ENCODE data around the gene NEDD4L.

GRCh38 chr18:58037163-58037562 is 6.9 kb upstream of the NEDD4L start:
- TF ChIP-seq EZH2 (IDR thresholded peaks at IDR 0.05; ENCODE audit: low read length) (no peak), CTCF (optimal IDR thresholded peaks at IDR 0.05 in 1 of 3, IDR thresholded peaks at IDR 0.05 in 1 of 3, conservative IDR thresholded peaks at IDR 0.05 in 1 of 3; ENCODE audit: extremely low read depth in 1 of 3, insufficient read depth in 2 of 3, low read length in 3 of 3) (no peak)

Data from keratinocyte (primary cell).